SU-DHL-6 (cell line): ENCODE data around the gene SPTBN5.

Experiments
- H2AFZ ChIP-seq: fragments of 200-600 bp; sonication (generic); 2 replicates; pipeline ENCODE4 v1.6.1; 2014; ENCODE audit warnings: low read depth, mild to moderate bottlenecking, moderate library complexity, mixed read lengths, antibody characterized with exemption, low read length; ENCODE audit not compliant: severe bottlenecking
- H3F3A ChIP-seq: fragments of 200-600 bp; shearing (Covaris generic); 2 replicates; pipeline ENCODE4 v1.6.0; 2016; ENCODE audit warnings: antibody characterized with exemption, mild to moderate bottlenecking; ENCODE audit not compliant: insufficient read depth
- H3K27ac ChIP-seq: fragments of 200-600 bp; sonication (generic); 2 replicates; pipeline ENCODE4 v1.5.1; 2016; ENCODE audit warnings: low read depth, mild to moderate bottlenecking, low read length, moderate library complexity, mixed read lengths
- H3K27me3 ChIP-seq: fragments of 200-600 bp; sonication (generic), shearing (Covaris generic); 2 replicates; pipeline ENCODE4 v1.6.0; 2014; ENCODE audit warnings: mild to moderate bottlenecking, low read length
- H3K36me3 ChIP-seq: fragments of 200-600 bp; sonication (generic); 2 replicates; pipeline ENCODE4 v1.6.1; 2014; ENCODE audit warnings: mild to moderate bottlenecking, low read length, mixed read lengths
- H3K4me2 ChIP-seq: fragments of 300-600, 200-600 bp; shearing (Covaris generic), sonication (generic); 2 replicates; pipeline ENCODE4 v1.6.0; 2014; ENCODE audit warnings: low read length, low read depth, mild to moderate bottlenecking; ENCODE audit not compliant: poor library complexity, severe bottlenecking
- H3K4me3 ChIP-seq: fragments of 200-600 bp; sonication (generic); 2 replicates; pipeline ENCODE4 v1.5.1; 2014; ENCODE audit warnings: antibody characterized with exemption, low read length, mild to moderate bottlenecking, mixed read lengths; ENCODE audit not compliant: insufficient read depth, poor library complexity, severe bottlenecking
- H3K79me2 ChIP-seq: fragments of 200-600 bp; sonication (generic); 2 replicates; pipeline ENCODE4 v1.6.1; 2014; ENCODE audit warnings: mild to moderate bottlenecking, low read length, moderate library complexity; ENCODE audit not compliant: insufficient read depth
- H3K9ac ChIP-seq: fragments of 200-600 bp; sonication (generic); 2 replicates; pipeline ENCODE4 v1.7.0; 2014; ENCODE audit warnings: mild to moderate bottlenecking, low read length
- H3K9me2 ChIP-seq: fragments of 200-600 bp; sonication (generic); replicated peaks from 2 replicates; pipeline ENCODE4 v1.6.1; 2014; ENCODE audit warnings: low read length; ENCODE audit not compliant: insufficient read depth
- H3K9me3 ChIP-seq: fragments of 200-600 bp; sonication (generic); 2 replicates; pipeline ENCODE4 v1.6.1; 2014; ENCODE audit warnings: low read length, mixed read lengths; ENCODE audit not compliant: insufficient read depth
- H4K20me1 ChIP-seq: fragments of 200-600 bp; sonication (generic); 2 replicates; pipeline ENCODE4 v1.6.1; 2014; ENCODE audit warnings: low read depth, mild to moderate bottlenecking, antibody characterized with exemption, low read length, moderate library complexity, mixed read lengths
- CTCF ChIP-seq: fragments of 200-600 bp; sonication (generic); IDR thresholded peaks from one replicate; pipeline ENCODE4 v1.5.1; 2017; ENCODE audit warnings: antibody characterized with exemption, mild to moderate bottlenecking, low read length, moderate library complexity; ENCODE audit not compliant: insufficient read depth, poor library complexity, severe bottlenecking
- EZH2phosphoT487 ChIP-seq: fragments of 200-600 bp; sonication (generic), shearing (Covaris generic); conservative IDR thresholded peaks from 2 replicates; pipeline ENCODE4 v1.6.1; 2018; ENCODE audit warnings: mild to moderate bottlenecking, antibody characterized with exemption, low read length, moderate library complexity, mixed read lengths

SPTBN5 gene

GRCh38 chr15:41822471-41822870, 71.4 kb downstream of the SPTBN5 start:
- no peaks in the 10 kb centered on the region for H3K9me2 ChIP-seq
- H3F3A ChIP-seq: no peaks in the 10 kb centered on the region
- no peak overlapping the region for H2AFZ ChIP-seq
- no peak overlapping the region for H3K4me2 ChIP-seq
- TF ChIP-seq CTCF (no peak), EZH2phosphoT487 (no peak)
- H3K4me3 ChIP-seq: no peak overlapping the region
- H3K36me3 ChIP-seq: no peaks in the 10 kb centered on the region
- H3K27me3 ChIP-seq: no peaks in the 10 kb centered on the region
- H3K9me3 ChIP-seq: no peaks in the 10 kb centered on the region
- H3K27ac ChIP-seq: no peak overlapping the region
- H4K20me1 ChIP-seq: no peaks in the 10 kb centered on the region
- H3K9ac ChIP-seq: no peak overlapping the region
- no peaks in the 10 kb centered on the region for H3K79me2 ChIP-seq

GRCh38 chr15:41821831-41822230, 72.0 kb downstream of the SPTBN5 start:
- no peaks in the 10 kb centered on the region for H3K79me2 ChIP-seq
- H3F3A ChIP-seq: no peaks in the 10 kb centered on the region
- H3K27ac ChIP-seq: no peak overlapping the region
- no peak for TF ChIP-seq EZH2phosphoT487
- TF ChIP-seq CTCF: no peak
- no peak overlapping the region for H3K4me3 ChIP-seq
- H3K9me3 ChIP-seq: no peaks in the 10 kb centered on the region
- no peaks in the 10 kb centered on the region for H3K27me3 ChIP-seq
- H3K9ac ChIP-seq: no peak overlapping the region
- no peaks in the 10 kb centered on the region for H3K9me2 ChIP-seq
- H2AFZ ChIP-seq: no peak overlapping the region
- H4K20me1 ChIP-seq: no peaks in the 10 kb centered on the region
- no peaks in the 10 kb centered on the region for H3K36me3 ChIP-seq
- no peak overlapping the region for H3K4me2 ChIP-seq

GRCh38 chr15:41820791-41821423, 72.9 kb downstream of the SPTBN5 start:
- Histone ChIP-seq H3F3A (no peaks in the 10 kb centered on the region), H3K9me3 (no peaks in the 10 kb centered on the region), H3K27ac (no peak overlapping the region), H3K9me2 (no peaks in the 10 kb centered on the region), H2AFZ (no peak overlapping the region), H3K27me3 (no peaks in the 10 kb centered on the region), H3K4me3 (no peak overlapping the region), H3K36me3 (no peaks in the 10 kb centered on the region), H3K79me2 (no peaks in the 10 kb centered on the region), H3K9ac (no peak overlapping the region), H4K20me1 (no peaks in the 10 kb centered on the region), H3K4me2 (no peak overlapping the region)
- TF ChIP-seq CTCF: no peak
- no peak for TF ChIP-seq EZH2phosphoT487
